ENCODE results near the gene IL1RAP.

DNA sequence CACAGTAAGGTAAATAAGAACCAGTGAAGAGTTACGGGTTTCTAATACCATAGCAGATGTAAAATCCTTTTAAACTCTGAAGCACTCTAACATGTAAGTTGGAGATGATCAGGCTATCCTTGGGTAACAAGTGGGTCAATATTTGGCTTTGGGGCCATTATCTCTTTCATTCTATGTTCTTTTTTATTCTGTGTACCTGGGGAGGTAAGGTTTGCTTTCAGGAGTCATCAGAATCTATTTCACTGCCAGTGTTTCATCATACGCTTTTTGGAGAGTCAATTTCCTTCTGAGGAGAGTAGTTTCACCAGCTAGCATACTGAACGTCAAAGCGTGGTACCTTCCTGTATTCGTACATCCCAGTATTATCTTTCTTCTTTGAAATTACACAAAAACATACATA is 182.1 kb downstream of the IL1RAP start:
- TF ChIP-seq, protein P1, sequence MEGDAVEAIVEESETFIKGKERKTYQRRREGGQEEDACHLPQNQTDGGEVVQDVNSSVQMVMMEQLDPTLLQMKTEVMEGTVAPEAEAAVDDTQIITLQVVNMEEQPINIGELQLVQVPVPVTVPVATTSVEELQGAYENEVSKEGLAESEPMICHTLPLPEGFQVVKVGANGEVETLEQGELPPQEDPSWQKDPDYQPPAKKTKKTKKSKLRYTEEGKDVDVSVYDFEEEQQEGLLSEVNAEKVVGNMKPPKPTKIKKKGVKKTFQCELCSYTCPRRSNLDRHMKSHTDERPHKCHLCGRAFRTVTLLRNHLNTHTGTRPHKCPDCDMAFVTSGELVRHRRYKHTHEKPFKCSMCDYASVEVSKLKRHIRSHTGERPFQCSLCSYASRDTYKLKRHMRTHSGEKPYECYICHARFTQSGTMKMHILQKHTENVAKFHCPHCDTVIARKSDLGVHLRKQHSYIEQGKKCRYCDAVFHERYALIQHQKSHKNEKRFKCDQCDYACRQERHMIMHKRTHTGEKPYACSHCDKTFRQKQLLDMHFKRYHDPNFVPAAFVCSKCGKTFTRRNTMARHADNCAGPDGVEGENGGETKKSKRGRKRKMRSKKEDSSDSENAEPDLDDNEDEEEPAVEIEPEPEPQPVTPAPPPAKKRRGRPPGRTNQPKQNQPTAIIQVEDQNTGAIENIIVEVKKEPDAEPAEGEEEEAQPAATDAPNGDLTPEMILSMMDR (conservative IDR thresholded peaks at IDR 0.05; ENCODE audit: low read length), result no peak
- TF ChIP-seq EZH2phosphoT487 (IDR thresholded peaks at IDR 0.05; ENCODE audit: borderline replicate concordance), result no peak
